Lower leg skin (tissue), 3 donors: ENCODE data around the gene CCDC33.

Experiments used
- POLR2A ChIP-seq, 2 donors: fragments of 450-650 bp; IDR thresholded peaks; one replicate each; pipeline ENCODE4 v1.6.1; 2016 to 2017; ENCODE audit warnings: antibody characterized with exemption in 2 of 2, mild to moderate bottlenecking in 1 of 2, moderate library complexity in 1 of 2
- TF ChIP-seq, protein P1 (sequence below), 3 donors: fragments of 450-650 bp; IDR thresholded peaks; one replicate each; pipeline ENCODE4 v1.5.1; 2016; ENCODE audit warnings: antibody characterized with exemption in 3 of 3, mild to moderate bottlenecking in 3 of 3, moderate library complexity in 2 of 3

DNA sequence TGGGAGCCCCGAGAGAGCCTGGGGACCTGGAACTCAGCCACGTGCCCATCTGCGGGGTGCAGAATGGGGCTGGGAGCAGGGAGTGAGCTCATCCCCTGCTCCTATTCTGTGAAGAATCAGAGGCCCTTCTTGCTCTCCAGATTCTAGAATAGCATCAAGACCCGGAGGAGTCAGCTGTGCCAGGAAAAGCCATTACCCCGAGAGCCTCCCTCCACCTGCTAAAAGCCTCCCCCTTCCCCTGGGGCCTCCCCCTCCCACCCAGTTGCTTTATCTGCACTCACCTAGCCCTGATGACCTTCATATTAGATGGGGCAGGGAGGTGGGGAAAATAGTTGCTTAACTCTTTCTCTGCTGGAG is 23.1 kb downstream of the CCDC33 start:
- TF ChIP-seq, protein P1, sequence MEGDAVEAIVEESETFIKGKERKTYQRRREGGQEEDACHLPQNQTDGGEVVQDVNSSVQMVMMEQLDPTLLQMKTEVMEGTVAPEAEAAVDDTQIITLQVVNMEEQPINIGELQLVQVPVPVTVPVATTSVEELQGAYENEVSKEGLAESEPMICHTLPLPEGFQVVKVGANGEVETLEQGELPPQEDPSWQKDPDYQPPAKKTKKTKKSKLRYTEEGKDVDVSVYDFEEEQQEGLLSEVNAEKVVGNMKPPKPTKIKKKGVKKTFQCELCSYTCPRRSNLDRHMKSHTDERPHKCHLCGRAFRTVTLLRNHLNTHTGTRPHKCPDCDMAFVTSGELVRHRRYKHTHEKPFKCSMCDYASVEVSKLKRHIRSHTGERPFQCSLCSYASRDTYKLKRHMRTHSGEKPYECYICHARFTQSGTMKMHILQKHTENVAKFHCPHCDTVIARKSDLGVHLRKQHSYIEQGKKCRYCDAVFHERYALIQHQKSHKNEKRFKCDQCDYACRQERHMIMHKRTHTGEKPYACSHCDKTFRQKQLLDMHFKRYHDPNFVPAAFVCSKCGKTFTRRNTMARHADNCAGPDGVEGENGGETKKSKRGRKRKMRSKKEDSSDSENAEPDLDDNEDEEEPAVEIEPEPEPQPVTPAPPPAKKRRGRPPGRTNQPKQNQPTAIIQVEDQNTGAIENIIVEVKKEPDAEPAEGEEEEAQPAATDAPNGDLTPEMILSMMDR (IDR thresholded peaks at IDR 0.05) = no peak
- TF ChIP-seq POLR2A (IDR thresholded peaks at IDR 0.05) = no peak
